Activated T-cell treated with anti-CD3 and anti-CD28 coated beads, Interleukin-2, amount 50 U/mL, for 24 hours (primary cell): ENCODE data around the gene TAF4.

Experiments used
- DNase-seq: peaks from one replicate; pipeline ENCODE4 v3.0.0-alpha.2; 2020
- H3K27ac Mint-ChIP-seq: 2 replicates; pipeline ENCODE4 v1.8.0; 2020; ENCODE audit warnings: mild to moderate bottlenecking, mixed read lengths
- H3K27me3 Mint-ChIP-seq: 2 replicates; pipeline ENCODE4 v1.8.0; 2020; ENCODE audit warnings: mixed read lengths
- H3K36me3 Mint-ChIP-seq: 2 replicates; pipeline ENCODE4 v1.8.0; 2020; ENCODE audit warnings: low read depth, mixed read lengths
- H3K4me1 Mint-ChIP-seq: 2 replicates; pipeline ENCODE4 v1.8.0; 2020; ENCODE audit warnings: low read depth, mixed read lengths
- H3K4me3 Mint-ChIP-seq: 2 replicates; pipeline ENCODE4 v1.8.0; 2020; ENCODE audit warnings: mild to moderate bottlenecking, moderate library complexity, mixed read lengths
- H3K9me3 Mint-ChIP-seq: 2 replicates; pipeline ENCODE4 v1.8.0; 2020; ENCODE audit warnings: mixed read lengths

Gene TAF4

GRCh38 chr20:62029949-62030348 lies 35.7 kb downstream of the TAF4 start:
- no peaks in the 10 kb centered on the region for H3K27me3 Mint-ChIP-seq
- H3K27ac Mint-ChIP-seq: peak overlapping the region; percentile 93
- H3K4me3 Mint-ChIP-seq: no peak overlapping the region
- no peak for DNase-seq
- peaks cover 69% of the 10 kb centered on the region for H3K4me1 Mint-ChIP-seq
- H3K9me3 Mint-ChIP-seq: no peaks in the 10 kb centered on the region
- peaks cover 7% of the 10 kb centered on the region for H3K36me3 Mint-ChIP-seq

- H3K36me3 Mint-ChIP-seq: peaks cover 7% of the 10 kb centered on the region
- H3K27ac Mint-ChIP-seq: no peak overlapping the region
- H3K27me3 Mint-ChIP-seq: no peaks in the 10 kb centered on the region
- no peaks in the 10 kb centered on the region for H3K9me3 Mint-ChIP-seq
- H3K4me3 Mint-ChIP-seq: no peak overlapping the region
- peaks cover 73% of the 10 kb centered on the region for H3K4me1 Mint-ChIP-seq
- no peak for DNase-seq
These were observed 36.4 kb downstream of the TAF4 start for GRCh38 chr20:62029296-62029695.

- Mint-ChIP-seq H3K4me3 (no peak overlapping the region), H3K36me3 (peaks cover 7% of the 10 kb centered on the region), H3K27ac (no peak overlapping the region), H3K4me1 (peaks cover 73% of the 10 kb centered on the region), H3K9me3 (no peaks in the 10 kb centered on the region), H3K27me3 (no peaks in the 10 kb centered on the region)
- no peak for DNase-seq
These were observed 37.3 kb downstream of the TAF4 start for GRCh38 chr20:62028384-62028783.

- Mint-ChIP-seq H3K27me3 (no peaks in the 10 kb centered on the region), H3K27ac (no peak overlapping the region), H3K9me3 (no peaks in the 10 kb centered on the region), H3K4me3 (no peak overlapping the region), H3K36me3 (peaks cover 7% of the 10 kb centered on the region), H3K4me1 (peaks cover 71% of the 10 kb centered on the region)
- DNase-seq: no peak
These were observed 37.9 kb downstream of the TAF4 start for GRCh38 chr20:62027698-62028321.

- Mint-ChIP-seq H3K4me1 (peaks cover 65% of the 10 kb centered on the region), H3K27ac (peak overlapping the region; percentile 2), H3K4me3 (no peak overlapping the region), H3K9me3 (no peaks in the 10 kb centered on the region), H3K36me3 (peaks cover 7% of the 10 kb centered on the region), H3K27me3 (no peaks in the 10 kb centered on the region)
- DNase-seq: no peak
These were observed 38.6 kb downstream of the TAF4 start for GRCh38 chr20:62027116-62027515.

GRCh38 chr20:62026564-62026856 lies 39.2 kb downstream of the TAF4 start:
- DNase-seq: no peak
- H3K4me3 Mint-ChIP-seq: no peak overlapping the region
- H3K36me3 Mint-ChIP-seq: peaks cover 6% of the 10 kb centered on the region
- no peak overlapping the region for H3K27ac Mint-ChIP-seq
- peaks cover 61% of the 10 kb centered on the region for H3K4me1 Mint-ChIP-seq
- H3K27me3 Mint-ChIP-seq: no peaks in the 10 kb centered on the region
- H3K9me3 Mint-ChIP-seq: no peaks in the 10 kb centered on the region

GRCh38 chr20:62025832-62026563 lies 39.7 kb downstream of the TAF4 start:
- Mint-ChIP-seq H3K27me3 (no peaks in the 10 kb centered on the region), H3K27ac (peak overlapping the region; percentile 14), H3K36me3 (peaks cover 6% of the 10 kb centered on the region), H3K4me3 (no peak overlapping the region), H3K4me1 (peaks cover 57% of the 10 kb centered on the region), H3K9me3 (no peaks in the 10 kb centered on the region)
- DNase-seq: no peak

- H3K27ac Mint-ChIP-seq: peak overlapping the region; percentile 14
- no peaks in the 10 kb centered on the region for H3K9me3 Mint-ChIP-seq
- no peak overlapping the region for H3K4me3 Mint-ChIP-seq
- no peaks in the 10 kb centered on the region for H3K27me3 Mint-ChIP-seq
- H3K4me1 Mint-ChIP-seq: peaks cover 57% of the 10 kb centered on the region
- DNase-seq: no peak
- H3K36me3 Mint-ChIP-seq: peaks cover 2% of the 10 kb centered on the region
These were observed 40.3 kb downstream of the TAF4 start for GRCh38 chr20:62025394-62025793.

GRCh38 chr20:62023935-62024334 lies 41.7 kb downstream of the TAF4 start:
- H3K4me1 Mint-ChIP-seq: peaks cover 53% of the 10 kb centered on the region
- H3K27ac Mint-ChIP-seq: no peak overlapping the region
- no peak overlapping the region for H3K4me3 Mint-ChIP-seq
- H3K36me3 Mint-ChIP-seq: peaks cover 2% of the 10 kb centered on the region
- H3K9me3 Mint-ChIP-seq: no peaks in the 10 kb centered on the region
- no peak for DNase-seq
- H3K27me3 Mint-ChIP-seq: no peaks in the 10 kb centered on the region

- H3K4me3 Mint-ChIP-seq: no peak overlapping the region
- H3K27ac Mint-ChIP-seq: no peak overlapping the region
- DNase-seq: no peak
- peaks cover 55% of the 10 kb centered on the region for H3K4me1 Mint-ChIP-seq
- H3K27me3 Mint-ChIP-seq: no peaks in the 10 kb centered on the region
- H3K36me3 Mint-ChIP-seq: peaks cover 3% of the 10 kb centered on the region
- H3K9me3 Mint-ChIP-seq: no peaks in the 10 kb centered on the region
These were observed 43.0 kb downstream of the TAF4 start for GRCh38 chr20:62022575-62023139.

GRCh38 chr20:62021793-62022385 lies 43.8 kb downstream of the TAF4 start:
- Mint-ChIP-seq H3K9me3 (no peaks in the 10 kb centered on the region), H3K4me1 (peaks cover 49% of the 10 kb centered on the region), H3K4me3 (no peak overlapping the region), H3K27me3 (no peaks in the 10 kb centered on the region), H3K27ac (no peak overlapping the region), H3K36me3 (peaks cover 3% of the 10 kb centered on the region)
- no peak for DNase-seq

- no peak for DNase-seq
- H3K27me3 Mint-ChIP-seq: no peaks in the 10 kb centered on the region
- H3K27ac Mint-ChIP-seq: no peak overlapping the region
- H3K4me3 Mint-ChIP-seq: no peak overlapping the region
- H3K4me1 Mint-ChIP-seq: peaks cover 43% of the 10 kb centered on the region
- H3K9me3 Mint-ChIP-seq: no peaks in the 10 kb centered on the region
- peaks cover 3% of the 10 kb centered on the region for H3K36me3 Mint-ChIP-seq
These were observed 44.6 kb downstream of the TAF4 start for GRCh38 chr20:62020935-62021701.

GRCh38 chr20:62019881-62020492 lies 45.7 kb downstream of the TAF4 start:
- Mint-ChIP-seq H3K9me3 (no peaks in the 10 kb centered on the region), H3K27me3 (no peaks in the 10 kb centered on the region), H3K4me3 (no peak overlapping the region), H3K27ac (peak overlapping the region; percentile 67), H3K36me3 (peaks cover 1% of the 10 kb centered on the region), H3K4me1 (peaks cover 33% of the 10 kb centered on the region)
- DNase-seq: no peak

- Mint-ChIP-seq H3K9me3 (no peaks in the 10 kb centered on the region), H3K4me3 (no peak overlapping the region), H3K36me3 (peaks cover 6% of the 10 kb centered on the region), H3K27ac (peak overlapping the region; percentile 18), H3K27me3 (no peaks in the 10 kb centered on the region), H3K4me1 (peaks cover 28% of the 10 kb centered on the region)
- DNase-seq: no peak
These were observed 46.4 kb downstream of the TAF4 start for GRCh38 chr20:62019144-62019805.
